RPMI8226 (cell line): ENCODE measurements around the gene MDFIC2.
"Not testable (repeated sequence)": the region's sequence is repeated elsewhere in the genome, so short reads cannot be mapped to it uniquely, and the experiment has no call there.

ENCODE experiments used
- DNase-seq: peaks from one replicate; pipeline ENCODE4 v3.0.0-alpha.2; 2015

Gene MDFIC2

GRCh38 chr3:70312336-70312735 lies at the start of gene MDFIC2:
MDFIC2 (minus strand) TSS chr3:70312638; CDS start chr3:70311973, 665 bp downstream.
- no peak for DNase-seq

- no peak for DNase-seq
These were observed 48.7 kb upstream of the MDFIC2 start for GRCh38 chr3:70360979-70361760.

- no peak for DNase-seq
These were observed 47.3 kb upstream of the MDFIC2 start for GRCh38 chr3:70359711-70360110.

- DNase-seq = peak; percentile 33
These were observed 46.6 kb upstream of the MDFIC2 start for GRCh38 chr3:70358978-70359580.

- no peak for DNase-seq
These were observed 39.8 kb upstream of the MDFIC2 start for GRCh38 chr3:70352215-70352614.

DNA sequence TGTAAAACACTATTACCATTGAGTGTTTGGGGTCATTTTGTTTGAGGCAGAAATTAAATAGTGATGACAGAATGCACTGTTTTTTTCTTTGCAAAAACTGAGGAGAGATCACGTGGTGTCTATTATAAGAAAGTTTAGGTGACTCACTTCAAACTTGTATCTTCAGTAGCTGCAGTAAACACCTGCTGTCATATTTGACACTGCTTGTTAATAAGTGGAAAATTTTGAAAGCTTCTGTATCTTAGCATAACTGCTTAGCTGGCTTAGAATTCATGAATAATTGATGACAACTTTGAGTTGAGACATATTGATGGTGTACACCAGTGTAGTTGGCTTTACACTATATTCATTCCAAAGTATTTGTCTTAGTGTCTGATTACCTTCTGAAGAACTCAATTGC lies 29.7 kb upstream of the MDFIC2 start:
- DNase-seq = no peak

DNA sequence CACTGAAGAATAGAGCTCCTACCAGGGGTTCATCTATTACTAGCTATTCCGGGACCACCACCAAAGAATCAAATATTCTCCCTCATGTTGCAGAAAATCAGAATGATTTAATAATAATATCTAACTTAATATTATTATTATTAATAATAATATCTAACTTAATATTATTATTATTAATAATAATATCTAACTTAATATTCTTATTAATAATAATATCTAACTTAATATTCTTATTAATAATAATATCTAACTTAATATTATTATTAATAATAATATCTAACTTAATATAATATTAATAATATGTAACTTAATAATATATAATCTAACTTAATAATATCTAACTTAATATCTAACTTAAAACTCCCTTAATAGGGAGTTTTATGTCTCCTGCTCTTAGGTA lies 24.4 kb upstream of the MDFIC2 start:
- not testable (repeated sequence) for DNase-seq

GRCh38 chr3:70333080-70333479 lies 20.6 kb upstream of the MDFIC2 start:
- no peak for DNase-seq

GRCh38 chr3:70315021-70315420 lies 2.6 kb upstream of the MDFIC2 start:
- DNase-seq = no peak

GRCh38 chr3:70310809-70311208 lies 1.6 kb downstream of the MDFIC2 start:
- DNase-seq = no peak

DNA sequence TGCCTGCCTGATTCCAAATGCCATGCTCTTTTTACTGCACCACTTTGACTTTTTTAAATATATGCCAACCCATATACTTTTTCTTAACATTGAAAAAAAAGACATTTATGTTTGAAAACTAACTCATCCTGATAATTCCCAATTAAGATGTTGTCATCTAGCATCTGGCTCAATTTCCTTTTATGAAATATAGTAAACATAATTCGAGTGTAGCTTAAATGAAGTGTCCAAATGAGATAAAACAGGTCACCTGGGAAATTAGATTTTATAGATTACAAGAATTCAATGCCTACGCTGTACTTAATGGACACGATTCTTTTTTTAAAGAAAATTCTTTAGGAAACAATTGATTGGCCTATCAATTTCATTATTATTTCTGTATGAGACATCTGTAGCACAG lies 2.8 kb downstream of the MDFIC2 start:
- DNase-seq = no peak

GRCh38 chr3:70308760-70309159 lies 3.7 kb downstream of the MDFIC2 start:
- no peak for DNase-seq

GRCh38 chr3:70306736-70307135 lies 5.7 kb downstream of the MDFIC2 start:
- no peak for DNase-seq

- DNase-seq = no peak
These were observed 14.1 kb downstream of the MDFIC2 start for GRCh38 chr3:70298385-70298784.

DNA sequence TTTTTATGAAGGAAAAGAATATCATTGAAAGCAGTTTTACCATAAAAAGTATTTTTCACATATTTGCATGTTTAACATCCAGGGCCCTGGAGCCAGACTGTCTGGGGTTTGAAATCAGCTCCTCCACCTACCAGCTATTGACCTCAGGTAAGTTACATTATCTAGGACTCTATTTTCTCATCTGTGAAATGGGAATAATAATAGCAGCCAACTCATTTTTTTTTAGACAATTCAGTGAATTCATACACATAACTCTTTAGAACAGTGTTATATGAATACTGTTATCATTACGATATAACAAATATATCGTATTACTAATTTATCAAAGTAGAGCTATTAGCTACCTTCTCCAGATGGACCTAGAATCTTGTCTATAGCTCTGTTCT lies 21.3 kb downstream of the MDFIC2 start:
- no peak for DNase-seq

DNA sequence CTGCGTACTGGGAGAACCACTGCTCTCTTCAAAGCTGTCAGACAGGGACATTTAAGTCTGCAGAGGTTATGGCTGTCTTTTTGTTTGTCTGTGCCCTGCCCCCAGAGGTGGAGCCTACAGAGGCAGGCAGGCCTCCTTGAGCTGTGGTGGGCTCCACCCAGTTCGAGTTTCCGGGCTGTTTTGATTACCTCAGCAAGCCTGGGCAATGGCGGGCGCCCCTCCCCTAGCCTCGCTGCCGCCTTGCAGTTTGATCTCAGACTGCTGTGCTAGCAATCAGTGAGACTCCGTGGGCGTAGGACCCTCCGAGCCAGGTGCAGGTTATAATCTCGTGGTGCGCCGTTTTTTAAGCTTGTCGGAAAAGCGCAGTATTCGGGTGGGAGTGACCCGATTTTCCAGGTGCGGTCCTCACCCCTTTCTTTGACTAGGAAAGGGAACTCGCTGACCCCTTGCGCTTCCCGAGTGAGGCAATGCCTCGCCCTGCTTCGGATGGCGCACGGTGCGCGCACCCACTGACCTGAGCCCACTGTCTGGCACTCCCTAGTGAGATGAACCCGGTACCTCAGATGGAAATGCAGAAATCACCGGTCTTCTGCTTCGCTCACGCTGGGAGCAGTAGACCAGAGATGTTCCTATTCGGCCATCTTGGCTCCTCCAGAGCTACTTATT lies 21.9 kb downstream of the MDFIC2 start:
- DNase-seq = peak; percentile 51

DNA sequence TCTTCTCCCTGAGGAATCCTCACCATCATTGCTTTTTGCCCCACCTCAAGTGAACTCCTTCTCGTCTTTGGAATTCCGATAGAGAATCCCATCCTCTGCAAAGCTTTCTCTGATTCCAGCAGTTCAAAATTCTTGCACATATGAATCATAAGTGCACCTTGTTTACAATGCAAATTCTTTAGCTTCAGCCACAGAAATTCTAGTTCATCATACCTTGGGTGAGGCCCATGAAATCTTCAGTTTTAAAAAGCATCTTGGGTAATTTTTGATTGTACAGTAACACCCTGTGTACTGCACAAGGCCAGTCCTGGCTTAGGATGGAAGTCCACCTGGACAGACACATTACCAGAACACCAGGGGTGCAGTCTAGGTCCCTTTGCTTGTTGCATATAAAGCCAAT lies 30.8 kb downstream of the MDFIC2 start:
- no peak for DNase-seq

GRCh38 chr3:70277304-70277703 lies 35.1 kb downstream of the MDFIC2 start:
- no peak for DNase-seq

- DNase-seq = no peak
These were observed 35.5 kb downstream of the MDFIC2 start for GRCh38 chr3:70276901-70277300.

GRCh38 chr3:70273492-70273891 lies 38.9 kb downstream of the MDFIC2 start:
- no peak for DNase-seq

GRCh38 chr3:70272798-70273197 lies 39.6 kb downstream of the MDFIC2 start:
- no peak for DNase-seq

DNA sequence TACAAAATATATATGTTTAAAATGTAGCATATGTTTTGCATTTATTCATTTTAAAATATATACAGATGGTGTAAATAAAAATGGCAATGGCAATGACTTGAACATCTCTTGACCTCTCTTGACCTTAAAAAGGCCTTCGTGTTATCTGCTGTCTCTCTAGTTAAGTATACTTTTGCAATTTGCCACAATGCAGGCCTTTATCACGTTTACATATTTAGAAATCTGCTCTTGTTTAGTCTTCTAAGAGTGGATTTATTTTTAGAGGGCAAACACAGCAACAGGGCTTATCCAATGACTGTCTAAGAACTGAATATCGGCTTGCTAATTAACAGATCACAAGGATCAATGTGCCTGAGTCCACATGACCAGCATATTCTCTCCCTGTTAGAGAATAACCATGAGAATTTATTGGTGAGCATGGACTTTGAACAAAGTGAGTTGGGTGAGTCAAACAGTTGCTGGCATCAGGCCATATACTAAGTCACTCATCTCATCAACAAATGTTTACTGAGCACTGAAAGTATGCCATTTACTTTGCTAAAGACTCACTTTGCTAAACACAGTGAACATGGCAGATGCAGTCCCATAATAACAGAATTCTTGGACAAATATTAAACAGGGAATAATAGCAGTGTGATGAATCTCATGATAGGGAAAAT lies 48.2 kb downstream of the MDFIC2 start:
- DNase-seq = no peak

GRCh38 chr3:70261283-70261682 lies 51.2 kb downstream of the MDFIC2 start:
- no peak for DNase-seq

DNA sequence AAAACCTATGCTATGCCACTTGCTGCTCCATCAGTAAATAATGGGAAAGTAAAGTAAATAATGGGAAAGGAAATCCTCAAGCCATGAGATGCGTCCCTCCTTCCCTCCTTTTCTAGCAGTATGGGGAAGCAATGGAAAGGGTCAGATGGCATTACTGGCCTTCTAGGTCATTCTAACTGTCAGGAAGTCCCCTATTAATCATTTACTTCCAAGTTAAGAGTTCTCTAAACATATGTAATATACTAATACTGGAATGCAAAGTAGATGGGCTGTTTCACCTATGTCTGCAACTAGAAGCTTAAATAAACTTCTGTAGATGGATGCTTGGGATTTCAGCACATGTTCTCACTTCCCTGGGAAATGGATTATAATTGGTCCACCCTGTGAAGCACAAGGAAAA lies 55.9 kb downstream of the MDFIC2 start:
- DNase-seq = no peak
